ENCODE results near the gene GCNA.

DNA sequence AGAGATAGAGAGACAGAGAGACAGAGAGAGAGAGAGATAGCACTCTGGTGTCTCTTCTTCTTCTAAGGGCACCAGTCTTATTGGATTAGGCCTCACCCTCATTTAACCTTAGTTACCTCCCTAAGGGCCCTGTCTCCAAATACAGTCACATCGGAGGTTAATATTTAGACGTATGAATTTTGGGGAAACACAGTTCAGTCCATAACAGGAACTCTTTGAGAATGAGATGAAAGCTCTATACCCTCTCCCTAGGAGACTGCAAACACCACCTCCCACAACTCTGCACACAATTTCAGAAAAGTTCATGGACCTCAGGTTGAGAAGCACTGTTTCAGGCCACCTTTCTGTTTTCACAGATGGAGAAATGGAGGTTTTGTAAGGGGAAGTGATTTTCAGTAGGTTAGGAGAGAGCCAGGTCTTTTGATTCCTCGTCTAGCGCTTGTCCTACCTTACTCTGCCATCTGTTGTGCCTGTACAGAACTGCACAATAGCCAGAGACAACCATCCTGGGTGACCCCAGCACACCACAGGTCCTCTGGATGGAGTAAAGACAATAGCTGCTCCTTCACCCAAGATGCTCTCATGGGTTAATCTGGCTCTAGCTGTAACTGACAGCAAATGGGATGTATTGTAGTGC is 72.2 kb downstream of the GCNA start:
- TF ChIP-seq EP300 (IDR thresholded peaks at IDR 0.05; ENCODE audit: borderline replicate concordance in 1 of 2, control insufficient read depth in 1 of 2, low read depth in 2 of 2, low read length in 2 of 2) = no peak
- no peak for TF ChIP-seq USF1 (IDR thresholded peaks at IDR 0.05; ENCODE audit: borderline replicate concordance, extremely low read length, insufficient read depth, low read depth, low read length)
- TF ChIP-seq RBBP5 (conservative IDR thresholded peaks at IDR 0.05) = no peak
